ENCODE measurements around the gene GNAI2. TPM values are rescaled to one million over a fixed set of nuclear protein-coding genes. Genes with fewer than 3 reads are reported as not detected.

GNAI2 gene
- total RNA-seq, 4 donors from 2014 or later, result 123 to 325 (median 173) TPM

GRCh38 chr3:50218448-50218847 is 17.6 kb upstream of the GNAI2 start:
- no peaks in the 10 kb centered on the region for H3K27me3 ChIP-seq
- no peak overlapping the region for H3K27ac ChIP-seq
- no peak overlapping the region for H3K4me3 ChIP-seq
- no peaks in the 10 kb centered on the region for H3K9me3 ChIP-seq
- no peak for TF ChIP-seq CTCF (IDR thresholded peaks at IDR 0.05)
- TF ChIP-seq POLR2A (IDR thresholded peaks at IDR 0.05), result no peak
- H3K36me3 ChIP-seq, result no peaks in the 10 kb centered on the region
- no peak for DNase-seq
- intact Hi-C loops (cut with DNase I; ENCODE audit: low total_unique reads), result no loop called here
- no peaks in the 10 kb centered on the region for H3K4me1 ChIP-seq

- Histone ChIP-seq H3K27ac (no peak overlapping the region), H3K27me3 (no peaks in the 10 kb centered on the region), H3K9me3 (no peaks in the 10 kb centered on the region), H3K4me3 (no peak overlapping the region), H3K36me3 (no peaks in the 10 kb centered on the region), H3K4me1 (no peaks in the 10 kb centered on the region)
- DNase-seq, result no peak
- intact Hi-C loops (cut with DNase I; ENCODE audit: low total_unique reads), result no loop called here
- TF ChIP-seq CTCF (IDR thresholded peaks at IDR 0.05), result no peak
- TF ChIP-seq POLR2A (IDR thresholded peaks at IDR 0.05), result no peak
Measured at GRCh38 chr3:50219285-50219684, 16.7 kb upstream of the GNAI2 start.

- intact Hi-C loops (cut with DNase I; ENCODE audit: low total_unique reads), result no loop called here
- H3K27me3 ChIP-seq, result no peaks in the 10 kb centered on the region
- no peak overlapping the region for H3K4me3 ChIP-seq
- no peaks in the 10 kb centered on the region for H3K4me1 ChIP-seq
- DNase-seq, result no peak
- no peak overlapping the region for H3K27ac ChIP-seq
- no peaks in the 10 kb centered on the region for H3K9me3 ChIP-seq
- H3K36me3 ChIP-seq, result no peaks in the 10 kb centered on the region
- TF ChIP-seq POLR2A (IDR thresholded peaks at IDR 0.05), result no peak
- TF ChIP-seq CTCF (IDR thresholded peaks at IDR 0.05), result no peak
Measured at GRCh38 chr3:50220109-50220508, 15.9 kb upstream of the GNAI2 start.

GRCh38 chr3:50221051-50221410 is 15.0 kb upstream of the GNAI2 start:
- TF ChIP-seq CTCF (IDR thresholded peaks at IDR 0.05) (no peak), POLR2A (IDR thresholded peaks at IDR 0.05) (no peak)
- intact Hi-C loops (cut with DNase I; ENCODE audit: low total_unique reads), result no loop called here

GRCh38 chr3:50221411-50222168 is 14.4 kb upstream of the GNAI2 start:
- Histone ChIP-seq H3K27ac (no peak overlapping the region), H3K36me3 (no peaks in the 10 kb centered on the region), H3K4me1 (no peaks in the 10 kb centered on the region), H3K9me3 (no peaks in the 10 kb centered on the region), H3K4me3 (no peak overlapping the region), H3K27me3 (no peaks in the 10 kb centered on the region)
- TF ChIP-seq POLR2A (IDR thresholded peaks at IDR 0.05) (no peak), CTCF (IDR thresholded peaks at IDR 0.05) (no peak)
- no peak for DNase-seq
- intact Hi-C loops (cut with DNase I; ENCODE audit: low total_unique reads), result no loop called here

More at GRCh38 chr3:50221051-50221410, 15.0 kb upstream of the GNAI2 start:
- H3K4me3 ChIP-seq, result no peak overlapping the region
- DNase-seq, result no peak
- no peaks in the 10 kb centered on the region for H3K27me3 ChIP-seq
- H3K36me3 ChIP-seq, result no peaks in the 10 kb centered on the region
- no peaks in the 10 kb centered on the region for H3K4me1 ChIP-seq
- H3K9me3 ChIP-seq, result no peaks in the 10 kb centered on the region
- H3K27ac ChIP-seq, result no peak overlapping the region
